GM12872 (cell line): Measurements from ENCODE around the gene MAMDC2.

Source experiments
- CTCF ChIP-seq: IDR thresholded peaks from 3 replicates; pipeline ENCODE4 v1.5.1; 2011; ENCODE audit warnings: low read depth, mild to moderate bottlenecking, low read length, moderate library complexity; ENCODE audit not compliant: insufficient read depth

The MAMDC2 gene

GRCh38 chr9:70060148-70060882, 16.7 kb downstream of the MAMDC2 start:
- no peak for TF ChIP-seq CTCF

GRCh38 chr9:70060883-70061507, 17.3 kb downstream of the MAMDC2 start:
- no peak for TF ChIP-seq CTCF

- no peak for TF ChIP-seq CTCF
Observed at GRCh38 chr9:70061776-70062175, 18.1 kb downstream of the MAMDC2 start.

- no peak for TF ChIP-seq CTCF
Observed at GRCh38 chr9:70064496-70064895, 20.8 kb downstream of the MAMDC2 start.

- no peak for TF ChIP-seq CTCF
Observed at GRCh38 chr9:70065572-70065971, 21.9 kb downstream of the MAMDC2 start.

- TF ChIP-seq CTCF = no peak
Observed at GRCh38 chr9:70066418-70066817, 22.8 kb downstream of the MAMDC2 start.

- no peak for TF ChIP-seq CTCF
Observed at GRCh38 chr9:70066874-70067273, 23.2 kb downstream of the MAMDC2 start.
